Choroid plexus epithelial cell (primary cell): ENCODE measurements around the gene CCDC194.

Source experiments
- DNase-seq: peaks from one replicate; pipeline ENCODE4 v3.0.0-alpha.2; 2010; ENCODE audit warnings: low read depth
- H3K4me3 ChIP-seq: 2 replicates; pipeline ENCODE4 v1.5.1; 2011; ENCODE audit warnings: low read depth, mild to moderate bottlenecking, control low read depth, low read length, moderate library complexity
- TF ChIP-seq, protein P1 (sequence below): conservative IDR thresholded peaks from 2 replicates; pipeline ENCODE4 v1.5.1; 2011; ENCODE audit warnings: low read depth, mild to moderate bottlenecking, control low read depth, inconsistent platforms, low read length, moderate library complexity

The CCDC194 gene

DNA sequence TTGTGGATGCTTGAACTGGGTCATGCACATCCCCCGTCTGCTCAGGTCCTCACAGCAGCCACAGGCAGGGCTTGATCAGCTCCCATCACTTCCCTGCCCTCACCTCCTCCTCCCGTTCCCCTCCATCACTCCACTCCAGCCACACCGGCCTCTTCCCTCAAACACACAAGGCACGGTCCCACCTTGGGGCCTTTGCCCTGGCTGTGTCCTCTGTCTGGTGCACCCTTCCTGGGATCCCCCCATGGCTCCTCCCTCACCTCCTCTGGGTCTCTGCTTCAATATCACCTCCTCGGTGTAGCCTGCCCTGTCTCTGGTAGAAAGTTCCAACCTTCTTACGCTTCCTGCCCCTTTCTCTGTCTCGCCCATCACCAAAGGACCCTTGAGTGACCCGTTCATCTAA, 40.6 kb downstream of the CCDC194 start:
- DNase-seq = no peak
- TF ChIP-seq, protein P1, sequence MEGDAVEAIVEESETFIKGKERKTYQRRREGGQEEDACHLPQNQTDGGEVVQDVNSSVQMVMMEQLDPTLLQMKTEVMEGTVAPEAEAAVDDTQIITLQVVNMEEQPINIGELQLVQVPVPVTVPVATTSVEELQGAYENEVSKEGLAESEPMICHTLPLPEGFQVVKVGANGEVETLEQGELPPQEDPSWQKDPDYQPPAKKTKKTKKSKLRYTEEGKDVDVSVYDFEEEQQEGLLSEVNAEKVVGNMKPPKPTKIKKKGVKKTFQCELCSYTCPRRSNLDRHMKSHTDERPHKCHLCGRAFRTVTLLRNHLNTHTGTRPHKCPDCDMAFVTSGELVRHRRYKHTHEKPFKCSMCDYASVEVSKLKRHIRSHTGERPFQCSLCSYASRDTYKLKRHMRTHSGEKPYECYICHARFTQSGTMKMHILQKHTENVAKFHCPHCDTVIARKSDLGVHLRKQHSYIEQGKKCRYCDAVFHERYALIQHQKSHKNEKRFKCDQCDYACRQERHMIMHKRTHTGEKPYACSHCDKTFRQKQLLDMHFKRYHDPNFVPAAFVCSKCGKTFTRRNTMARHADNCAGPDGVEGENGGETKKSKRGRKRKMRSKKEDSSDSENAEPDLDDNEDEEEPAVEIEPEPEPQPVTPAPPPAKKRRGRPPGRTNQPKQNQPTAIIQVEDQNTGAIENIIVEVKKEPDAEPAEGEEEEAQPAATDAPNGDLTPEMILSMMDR = no peak
- H3K4me3 ChIP-seq = no peak overlapping the region

DNA sequence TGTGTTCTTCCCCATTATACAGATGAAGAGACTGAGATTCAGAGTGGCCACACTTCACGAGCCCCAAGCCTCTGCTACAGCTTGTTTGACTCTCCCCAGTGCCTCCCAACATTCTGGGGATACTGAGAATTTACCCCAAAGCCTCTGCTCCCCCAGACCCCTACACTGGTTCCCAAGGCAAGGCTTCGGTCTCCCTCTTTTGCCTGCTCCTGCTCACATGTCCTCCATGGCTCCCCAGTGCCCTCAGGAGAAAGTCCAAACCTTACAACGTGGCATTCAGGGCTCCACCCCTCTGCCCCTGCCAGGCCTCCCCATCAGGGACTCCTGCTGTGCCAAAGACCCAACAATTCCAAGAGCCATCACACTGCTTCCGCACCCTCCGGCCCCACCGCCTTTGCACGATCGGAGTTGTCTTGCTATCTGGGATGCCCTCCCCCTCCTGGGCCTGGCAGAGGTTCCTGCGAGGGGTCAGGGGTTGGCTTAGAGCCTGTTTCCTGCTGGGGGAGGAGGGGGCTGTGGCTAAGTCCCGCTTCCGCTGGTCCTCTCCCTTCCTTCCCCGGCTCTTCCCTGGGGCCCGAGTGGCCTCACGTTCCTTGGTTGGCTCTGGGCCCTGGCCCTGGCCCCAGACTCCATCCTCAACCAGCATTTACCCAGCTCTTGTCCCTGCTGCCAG, 41.3 kb downstream of the CCDC194 start:
- DNase-seq = no peak
- no peak overlapping the region for H3K4me3 ChIP-seq
- TF ChIP-seq, protein P1 = no peak

DNA sequence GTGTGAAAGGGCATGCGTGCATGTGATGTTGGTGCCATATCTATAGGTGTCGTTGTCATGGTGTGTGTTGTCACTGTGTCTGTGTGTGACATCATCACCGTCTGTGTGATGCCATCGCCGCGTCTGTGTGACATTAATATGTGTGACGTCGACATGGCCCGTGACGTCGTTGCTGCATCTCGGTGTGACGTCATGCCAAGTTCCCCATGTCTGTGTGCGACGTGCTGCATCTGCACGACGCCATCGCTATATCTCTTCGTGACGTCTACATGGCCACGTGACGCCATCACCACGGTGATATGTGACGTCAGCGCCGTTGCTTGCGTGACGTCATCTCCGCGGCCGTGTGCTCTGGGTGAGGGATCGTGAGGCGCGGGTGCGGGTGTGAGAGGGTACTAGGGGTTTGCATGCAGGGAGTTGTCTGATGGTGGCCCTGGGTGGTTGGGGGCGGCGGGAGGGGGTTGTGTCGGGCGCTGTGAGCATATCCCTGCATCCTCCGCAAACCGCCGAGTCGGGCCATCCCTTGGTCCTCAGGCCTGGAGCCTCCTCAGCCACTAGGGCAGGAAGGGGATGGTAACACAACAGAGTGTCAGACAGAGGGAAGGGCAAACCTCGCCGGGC, 42.1 kb downstream of the CCDC194 start:
- DNase-seq = no peak

DNA sequence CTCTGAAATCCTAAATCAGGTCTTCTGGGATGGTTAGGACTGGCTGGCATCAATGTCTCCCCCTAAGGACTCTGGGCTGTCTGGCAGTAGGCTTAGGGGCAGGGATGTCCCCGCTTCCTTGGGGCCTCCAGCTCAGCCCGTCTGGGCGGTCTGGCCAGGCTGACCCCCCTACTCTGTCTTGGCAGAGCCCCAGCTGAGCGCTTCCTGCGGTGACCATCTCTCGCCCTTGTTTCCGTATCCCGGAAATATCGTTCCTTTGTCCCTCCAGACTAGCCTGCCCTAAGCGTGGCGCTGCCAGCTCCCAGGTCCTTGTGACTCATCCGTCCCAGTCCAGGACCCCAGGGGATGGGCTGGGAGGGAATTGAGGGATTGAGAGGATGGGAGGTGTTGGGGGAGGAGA, 45.3 kb downstream of the CCDC194 start:
- peak; percentile 49 for DNase-seq
- peak overlapping the region; percentile 48 for H3K4me3 ChIP-seq
- TF ChIP-seq, protein P1 = no peak

More for the DNA sequence above, 42.1 kb downstream of the CCDC194 start:
- TF ChIP-seq, protein P1 = no peak
- H3K4me3 ChIP-seq = no peak overlapping the region

DNA sequence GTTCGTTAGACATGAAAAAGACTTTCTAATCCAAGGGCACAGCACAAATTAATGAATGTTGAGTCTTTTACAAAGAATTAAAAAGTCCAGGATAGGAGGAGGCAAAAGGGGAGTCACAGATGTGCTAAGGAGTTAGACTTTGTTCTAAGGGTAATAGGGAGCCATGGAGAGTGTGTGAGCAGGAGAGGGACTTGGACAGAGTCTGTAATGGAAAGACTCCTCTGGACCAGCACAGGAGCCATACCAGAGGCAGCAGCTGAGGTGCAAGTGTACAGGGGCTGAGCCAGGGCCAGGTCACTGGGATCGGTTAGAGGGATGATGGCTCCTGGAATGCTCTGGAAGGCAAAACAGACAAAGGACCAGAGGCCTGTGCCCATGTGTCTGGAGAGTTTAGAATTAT, 46.1 kb downstream of the CCDC194 start:
- TF ChIP-seq, protein P1 = no peak
- no peak overlapping the region for H3K4me3 ChIP-seq
- DNase-seq = no peak

DNA sequence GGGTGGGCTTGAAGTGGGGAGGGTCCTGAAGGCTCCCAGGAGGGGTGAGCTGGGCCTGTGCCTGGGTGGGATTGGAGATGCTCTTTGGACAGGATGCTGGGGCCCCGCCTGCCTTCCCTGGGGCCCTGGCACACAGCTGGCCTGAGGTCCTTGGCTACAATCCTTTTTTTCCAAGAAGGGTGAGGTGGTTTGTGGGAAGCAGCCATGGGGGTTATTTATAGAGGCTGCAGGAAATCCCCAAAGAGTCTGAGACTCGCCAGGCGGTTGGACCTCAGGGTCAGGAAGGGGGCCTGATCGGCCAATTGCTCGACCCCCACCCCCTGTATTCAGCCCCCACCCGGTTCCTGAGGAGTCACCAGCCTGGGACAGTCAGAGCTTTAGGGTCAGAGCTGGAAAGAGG, 46.6 kb downstream of the CCDC194 start:
- DNase-seq = peak; percentile 24
- TF ChIP-seq, protein P1 = no peak
- H3K4me3 ChIP-seq = no peak overlapping the region

DNA sequence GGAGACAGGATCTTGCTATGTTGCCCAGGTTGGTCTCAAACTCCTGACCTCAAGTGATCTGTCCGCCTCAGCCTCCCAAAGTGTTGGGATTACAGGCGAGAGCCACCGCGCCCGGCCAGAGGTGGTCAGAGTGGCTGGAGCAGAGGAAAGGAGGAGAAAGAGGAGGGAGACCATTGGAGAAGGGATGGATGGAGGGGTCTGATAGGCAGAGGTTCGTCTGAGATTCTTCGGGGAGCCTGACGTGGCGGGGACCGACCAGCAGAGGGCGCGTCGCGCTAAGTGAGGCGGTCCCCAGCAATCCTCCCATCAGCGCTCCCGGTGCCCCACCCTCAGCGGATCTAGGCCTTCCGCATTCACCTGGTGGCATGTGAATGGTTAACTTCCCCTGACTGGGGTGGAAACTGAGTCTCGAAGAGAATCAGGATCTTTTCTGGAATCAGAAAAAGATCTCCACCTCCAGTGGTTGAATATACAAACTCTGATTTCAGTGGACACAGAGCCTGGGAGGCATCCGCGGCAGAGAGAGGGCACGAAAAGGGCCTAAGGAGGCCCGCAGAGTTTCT, 47.8 kb downstream of the CCDC194 start:
- peak; percentile 68 for DNase-seq
- no peak overlapping the region for H3K4me3 ChIP-seq
- TF ChIP-seq, protein P1 = peak; percentile 88
